Liver (tissue), 9 donors: ENCODE data around the gene GGNBP2. TPM values are rescaled to one million over a fixed set of nuclear protein-coding genes. Genes with fewer than 3 reads are reported as not detected.

ENCODE experiments used
- DNase-seq: peaks from one replicate; pipeline ENCODE4 v3.0.0-alpha.2; 2017; ENCODE audit warnings: low spot score
- H3K27ac ChIP-seq, 2 donors: one replicate each; pipeline ENCODE4 v1.7.0; 2013; ENCODE audit warnings: inconsistent platforms in 2 of 2, low read length in 2 of 2, control low read depth in 1 of 2, low read depth in 1 of 2, mild to moderate bottlenecking in 1 of 2
- H3K27me3 ChIP-seq, 4 donors: one replicate each; pipeline versions ENCODE4 v1.6.1 to v1.7.0; 2013; ENCODE audit warnings: low read length in 3 of 4, inconsistent platforms in 1 of 4, mild to moderate bottlenecking in 1 of 4, moderate library complexity in 1 of 4; ENCODE audit not compliant: control insufficient read depth in 4 of 4, insufficient read depth in 4 of 4
- H3K36me3 ChIP-seq, 4 donors: one replicate each; pipeline versions ENCODE4 v1.6.1 to v1.7.0; 2013; ENCODE audit warnings: low read length in 3 of 4, mild to moderate bottlenecking in 3 of 4, low read depth in 1 of 4, moderate library complexity in 1 of 4; ENCODE audit not compliant: control insufficient read depth in 4 of 4, insufficient read depth in 3 of 4
- H3K4me1 ChIP-seq, 4 donors: one replicate each; pipeline versions ENCODE4 v1.6.1 to v1.7.0; 2013; ENCODE audit warnings: low read length in 3 of 4, mild to moderate bottlenecking in 3 of 4, moderate library complexity in 1 of 4; ENCODE audit not compliant: control insufficient read depth in 4 of 4, insufficient read depth in 4 of 4
- H3K4me3 ChIP-seq, 3 donors: one replicate each; pipeline versions ENCODE4 v1.6.1 to v1.7.0; 2013; ENCODE audit warnings: low read length in 3 of 3, control low read depth in 1 of 3, low read depth in 1 of 3, mild to moderate bottlenecking in 1 of 3
- H3K9ac ChIP-seq, 2 donors: one replicate each; pipeline ENCODE4 v1.7.0; 2013; ENCODE audit warnings: low read length in 2 of 2, mild to moderate bottlenecking in 2 of 2, moderate library complexity in 2 of 2, control low read depth in 1 of 2, low read depth in 1 of 2
- H3K9me3 ChIP-seq, 4 donors: one replicate each; pipeline versions ENCODE4 v1.6.1 to v1.7.0; 2013; ENCODE audit warnings: low read length in 3 of 4; ENCODE audit not compliant: control insufficient read depth in 4 of 4
- ATF3 ChIP-seq: IDR thresholded peaks from 2 replicates; pipeline ENCODE4 v1.6.1; 2016; ENCODE audit warnings: antibody characterized with exemption
- CTCF ChIP-seq: fragments of 150-350 bp; IDR thresholded peaks from 2 replicates; pipeline ENCODE4 v1.5.1; 2017; ENCODE audit warnings: improper control_type of control experiment, low read depth, low read length; ENCODE audit not compliant: missing input control
- EGR1 ChIP-seq, 2 donors: IDR thresholded peaks; 2 replicates each; pipeline ENCODE4 v1.6.1; 2016 to 2018; ENCODE audit warnings: antibody characterized with exemption in 2 of 2, low read depth in 2 of 2
- FOXA1 ChIP-seq: IDR thresholded peaks from 2 replicates; pipeline ENCODE4 v1.6.1; 2016; ENCODE audit warnings: antibody characterized with exemption
- FOXA2 ChIP-seq: IDR thresholded peaks from 2 replicates; pipeline ENCODE4 v1.6.1; 2016; ENCODE audit warnings: antibody characterized with exemption
- GABPA ChIP-seq, 2 donors: IDR thresholded peaks in 1 of 2; conservative IDR thresholded peaks in 1 of 2; 2 replicates each; pipeline ENCODE4 v1.6.1; 2016; ENCODE audit warnings: antibody characterized with exemption in 2 of 2, mild to moderate bottlenecking in 1 of 2, moderate library complexity in 1 of 2
- HNF4A ChIP-seq, 2 donors: conservative IDR thresholded peaks; 2 replicates each; pipeline ENCODE4 v1.6.1; 2016; ENCODE audit warnings: antibody characterized with exemption in 2 of 2, mild to moderate bottlenecking in 2 of 2
- HNF4G ChIP-seq: IDR thresholded peaks from 2 replicates; pipeline ENCODE4 v1.6.1; 2016; ENCODE audit warnings: antibody characterized with exemption
- JUND ChIP-seq, 2 donors: IDR thresholded peaks; 2 replicates each; pipeline ENCODE4 v1.6.1; 2016; ENCODE audit warnings: antibody characterized with exemption in 2 of 2
- MAX ChIP-seq: IDR thresholded peaks from 2 replicates; pipeline ENCODE4 v1.6.1; 2016; ENCODE audit warnings: antibody characterized with exemption
- NR2F2 ChIP-seq: IDR thresholded peaks from 2 replicates; pipeline ENCODE4 v1.6.1; 2016; ENCODE audit warnings: antibody characterized with exemption
- RAD21 ChIP-seq, 2 donors: IDR thresholded peaks; 2 replicates each; pipeline ENCODE4 v1.6.1; 2016; ENCODE audit warnings: antibody characterized with exemption in 2 of 2, mild to moderate bottlenecking in 2 of 2
- REST ChIP-seq: IDR thresholded peaks from 2 replicates; pipeline ENCODE4 v1.6.1; 2016; ENCODE audit warnings: antibody characterized with exemption, mild to moderate bottlenecking
- RXRA ChIP-seq, 2 donors: IDR thresholded peaks; 2 replicates each; pipeline ENCODE4 v1.6.1; 2017 to 2018; ENCODE audit warnings: antibody characterized with exemption in 2 of 2, mild to moderate bottlenecking in 1 of 2
- SP1 ChIP-seq: IDR thresholded peaks from 2 replicates; pipeline ENCODE4 v1.6.1; 2018; ENCODE audit warnings: antibody characterized with exemption, mild to moderate bottlenecking
- TAF1 ChIP-seq: conservative IDR thresholded peaks from 2 replicates; pipeline ENCODE4 v1.6.1; 2016; ENCODE audit warnings: antibody characterized with exemption, mild to moderate bottlenecking
- YY1 ChIP-seq: IDR thresholded peaks from 2 replicates; pipeline ENCODE4 v1.6.1; 2016; ENCODE audit warnings: antibody characterized with exemption, mild to moderate bottlenecking
- ZBTB33 ChIP-seq: IDR thresholded peaks from 2 replicates; pipeline ENCODE4 v1.6.1; 2016; ENCODE audit warnings: antibody characterized with exemption
- WGBS: extraction: QIAGEN DNeasy Blood & Tissue Kit; methylation state at CpG from one replicate; pipeline ENCODE4 v1.1.7; 2013; 5-methylcytosine and 5-hydroxymethylcytosine counted together
- polyA plus RNA-seq, 2 donors: library from polyadenylated mRNA; stranded (reverse) in 1 of 2; unstranded in 1 of 2; fragments of 200-250 nt in 1 of 2; fragments of >200 nt in 1 of 2; fragmentation: Nextera tagmentation in 1 of 2; extraction: Ambion mirVana in 1 of 2; gene quantifications; one replicate each; pipeline versions ENCODE4 v1.2.1 to v1.2.3, GENCODE V29; 2013 to 2015
- total RNA-seq, 2 donors: library from RNA; depleted of rRNA; stranded (reverse); fragments of >200 nt; gene quantifications; one replicate each; pipeline ENCODE4 v1.2.3, GENCODE V29; 2014
- donor health status: healthy.
- donor health status: healthy.
- donor health status: healthy.
- donor health status: healthy.
- donor health status: healthy.

The GGNBP2 gene
- total and polyA plus RNA-seq, 4 donors = 19.6 to 48.6 (median 34.3) TPM

GRCh38 chr17:36495076-36495578 is 49.6 kb upstream of the GGNBP2 start:
- H3K4me3 ChIP-seq = no peak overlapping the region
- DNase-seq = no peak
- H3K9me3 ChIP-seq = no peaks in the 10 kb centered on the region
- WGBS = 76% methylated on average over 3 of the region's 3 CpGs
- no peak overlapping the region for H3K27ac ChIP-seq
- H3K4me1 ChIP-seq = peaks cover 0 to 14% (median 12%) of the 10 kb centered on the region in 4 donors
- no peak for TF ChIP-seq FOXA1
- no peak for TF ChIP-seq GABPA (IDR thresholded peaks at IDR 0.05 in 1 of 2, conservative IDR thresholded peaks at IDR 0.05 in 1 of 2)
- no peak for TF ChIP-seq YY1
- no peak for TF ChIP-seq TAF1
- TF ChIP-seq FOXA2 = no peak
- no peak for TF ChIP-seq RXRA (IDR thresholded peaks at IDR 0.05)
- TF ChIP-seq HNF4G = no peak
- TF ChIP-seq HNF4A (conservative IDR thresholded peaks at IDR 0.05) = no peak
- no peak for TF ChIP-seq SP1
- TF ChIP-seq JUND (IDR thresholded peaks at IDR 0.05) = no peak
- TF ChIP-seq EGR1 (IDR thresholded peaks at IDR 0.05; ENCODE audit: low read depth in 2 of 2) = no peak
- TF ChIP-seq ZBTB33 = no peak
- no peak for TF ChIP-seq ATF3
- TF ChIP-seq MAX = no peak
- no peak for TF ChIP-seq CTCF
- TF ChIP-seq RAD21 (IDR thresholded peaks at IDR 0.05) = no peak
- no peak for TF ChIP-seq REST
- TF ChIP-seq NR2F2 = no peak
- H3K9ac ChIP-seq = no peak overlapping the region
- H3K36me3 ChIP-seq = peaks cover 2 to 59% (median 42%) of the 10 kb centered on the region in 4 donors
- H3K27me3 ChIP-seq = no peaks in the 10 kb centered on the region
